ENCODE results near the gene PGA4.

Gene PGA4

DNA sequence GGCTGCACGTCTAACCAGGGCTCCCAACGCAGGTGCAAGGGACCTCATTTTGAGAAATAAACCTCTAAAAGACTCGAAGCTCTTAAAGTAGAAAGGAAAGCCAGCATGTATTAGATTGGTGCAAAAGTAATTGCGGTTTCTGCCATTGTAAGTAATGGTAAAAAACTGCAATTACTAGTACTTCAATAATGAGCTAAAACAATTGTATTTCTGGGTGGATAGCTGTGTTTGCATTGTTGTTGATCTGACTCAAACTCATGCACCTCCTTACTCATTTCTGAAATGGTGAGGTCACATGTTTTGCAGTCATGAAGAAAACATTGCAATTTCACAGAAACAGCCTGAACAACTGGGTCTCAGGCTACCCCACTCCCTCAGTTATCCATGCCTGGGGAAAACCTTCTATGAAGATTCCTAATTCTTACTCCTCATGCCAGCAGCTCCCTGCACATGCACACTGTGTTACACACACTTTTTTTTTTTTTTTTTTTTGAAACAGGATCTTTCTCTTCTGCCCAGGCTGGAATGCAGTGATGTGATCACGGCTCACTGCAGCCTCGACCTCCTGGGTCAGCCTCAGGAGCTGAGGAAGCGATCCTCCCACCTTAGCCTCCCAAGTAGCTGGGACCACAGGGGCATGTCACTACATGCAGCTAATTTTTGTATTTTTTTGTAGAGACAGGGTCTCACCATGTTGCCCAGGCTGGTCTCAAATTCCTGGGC lies 48.4 kb downstream of the PGA4 start:
- no peak for DNase-seq
- in situ Hi-C loops (cut with MboI; ENCODE audit: low pct_unique_long_range_greater_than_20kb, low sequenced_read_pairs): no loop called here

DNA sequence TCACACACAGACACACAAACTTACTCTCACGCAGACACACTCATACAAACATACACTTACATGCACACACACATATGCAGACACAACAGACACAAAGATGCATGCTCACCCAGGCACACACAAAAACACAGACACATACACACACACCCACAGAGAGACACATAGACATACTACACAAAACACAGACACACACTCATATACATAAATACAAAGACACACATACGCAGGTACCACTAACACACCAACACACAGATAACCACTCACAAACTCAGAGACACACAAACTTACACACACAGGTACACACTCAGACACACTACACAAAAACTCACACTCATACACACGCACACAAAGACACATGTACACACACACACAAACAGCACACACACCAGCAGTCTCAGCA lies 50.6 kb downstream of the PGA4 start:
- in situ Hi-C loops (cut with MboI; ENCODE audit: low pct_unique_long_range_greater_than_20kb, low sequenced_read_pairs): no loop called here
- DNase-seq: no peak

GRCh38 chr11:61273178-61274078 lies 51.3 kb downstream of the PGA4 start:
- in situ Hi-C loops (cut with MboI; ENCODE audit: low pct_unique_long_range_greater_than_20kb, low sequenced_read_pairs): no loop called here

GRCh38 chr11:61274084-61274483 lies 51.9 kb downstream of the PGA4 start:
- in situ Hi-C loops (cut with MboI; ENCODE audit: low pct_unique_long_range_greater_than_20kb, low sequenced_read_pairs): no loop called here
- no peak for DNase-seq

More at GRCh38 chr11:61273178-61274078, 51.3 kb downstream of the PGA4 start:
- no peak for DNase-seq

- in situ Hi-C loops (cut with MboI; ENCODE audit: low pct_unique_long_range_greater_than_20kb, low sequenced_read_pairs): no loop called here
These were observed 53.0 kb downstream of the PGA4 start for GRCh38 chr11:61275191-61275590.

DNA sequence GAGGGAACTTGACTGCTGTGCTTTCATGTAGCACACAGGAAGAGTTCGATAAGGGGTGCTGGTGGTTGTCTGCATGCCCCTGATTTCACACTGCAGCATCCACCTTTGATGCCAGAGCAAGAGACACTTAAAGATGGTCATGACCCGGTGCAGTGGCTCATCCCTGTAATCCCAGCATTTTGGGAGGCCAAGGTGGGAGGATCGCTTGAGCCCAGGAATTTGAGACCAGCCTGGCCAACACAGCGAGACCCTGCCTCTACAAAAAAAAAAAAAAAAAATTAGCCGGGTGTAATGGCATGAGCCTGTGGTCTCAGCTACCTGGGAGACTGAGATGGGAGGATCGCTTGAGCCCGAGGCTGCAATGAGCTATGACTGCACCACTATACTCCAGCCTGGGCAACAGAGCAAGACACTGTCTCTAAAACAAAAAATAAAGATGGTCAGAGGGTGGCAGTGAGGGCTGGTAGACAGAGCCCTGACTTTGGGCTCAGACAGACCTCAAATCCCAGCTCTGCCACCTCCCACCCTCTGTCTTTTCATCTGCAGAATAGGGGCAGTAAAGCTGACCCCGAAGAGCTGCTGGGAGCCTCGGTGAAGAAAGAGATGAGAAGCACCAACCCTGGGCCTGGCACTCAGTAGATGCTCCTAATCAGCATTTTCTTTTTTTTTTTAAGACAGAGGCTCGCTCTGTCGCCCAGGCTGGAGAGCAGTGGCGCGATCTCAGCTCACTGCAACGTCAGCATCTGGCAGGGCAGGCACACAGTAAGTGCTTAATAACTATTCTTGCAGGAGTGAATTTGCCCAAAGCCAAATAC lies 55.2 kb downstream of the PGA4 start:
- in situ Hi-C loops (cut with MboI; ENCODE audit: low pct_unique_long_range_greater_than_20kb, low sequenced_read_pairs): no loop called here
- no peak for DNase-seq

More at GRCh38 chr11:61275191-61275590, 53.0 kb downstream of the PGA4 start:
- DNase-seq: no peak

GRCh38 chr11:61278001-61278470 lies 55.9 kb downstream of the PGA4 start:
- in situ Hi-C loops (cut with MboI; ENCODE audit: low pct_unique_long_range_greater_than_20kb, low sequenced_read_pairs): no loop called here
- DNase-seq: no peak

- DNase-seq: no peak
- in situ Hi-C loops (cut with MboI; ENCODE audit: low pct_unique_long_range_greater_than_20kb, low sequenced_read_pairs): no loop called here
These were observed 58.0 kb downstream of the PGA4 start for GRCh38 chr11:61279934-61280659.

DNA sequence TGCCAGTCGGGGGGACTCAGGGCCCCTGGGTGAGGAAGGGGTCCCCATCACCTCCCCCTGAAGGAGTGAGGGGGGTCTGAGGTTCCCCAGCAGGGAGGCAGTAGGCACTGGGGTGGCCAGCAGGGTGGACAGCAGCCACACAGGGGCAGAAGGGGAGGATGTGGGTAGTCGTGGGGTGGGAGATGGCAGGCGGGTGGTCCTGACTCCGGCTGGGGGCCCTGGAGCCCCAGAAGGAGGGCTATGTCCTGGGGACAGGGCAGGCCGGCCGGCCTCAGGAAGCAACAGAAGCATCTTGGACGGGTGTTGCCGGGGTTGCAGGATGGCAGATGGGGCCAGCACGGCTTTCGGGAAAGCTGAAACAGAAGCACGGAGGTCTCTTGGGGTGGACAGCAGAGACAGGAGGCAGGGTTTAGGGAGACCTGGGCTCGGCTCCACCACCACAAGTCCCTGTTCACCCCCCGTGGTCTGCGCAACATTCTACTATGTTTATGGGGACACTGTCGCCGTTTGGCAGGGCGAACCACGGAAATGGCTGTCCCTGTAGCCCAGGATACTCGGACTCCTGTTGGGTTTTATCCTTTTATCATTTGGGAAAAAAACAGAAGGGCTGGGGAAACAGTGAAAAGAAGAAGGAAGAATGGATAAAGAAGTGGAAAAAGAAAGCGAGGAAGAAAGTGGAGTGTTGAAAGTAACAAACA lies 58.9 kb downstream of the PGA4 start:
- in situ Hi-C loops (cut with MboI; ENCODE audit: low pct_unique_long_range_greater_than_20kb, low sequenced_read_pairs): no loop called here
- DNase-seq: no peak

All from KBM-7 (cell line).